BE2C (cell line): ENCODE measurements around the gene THADA.
A peak's percentile ranks its signal among the peaks of the same experiment; 100 is the strongest.

Experiments
- DNase-seq: peaks from one replicate; pipeline ENCODE4 v3.0.0-alpha.2; 2020
- H3K27me3 ChIP-seq: fragments of 250-450 bp; sonication (Bioruptor Pico); 2 replicates; pipeline ENCODE4 v1.5.1; 2020; ENCODE audit warnings: mild to moderate bottlenecking
- H3K36me3 ChIP-seq: fragments of 250-450 bp; sonication (Bioruptor Pico); 2 replicates; pipeline ENCODE4 v1.5.1; 2020; ENCODE audit warnings: mild to moderate bottlenecking
- H3K4me1 ChIP-seq: fragments of 250-450 bp; sonication (Bioruptor Pico); 2 replicates; pipeline ENCODE4 v1.5.1; 2020
- H3K4me3 ChIP-seq: 2 replicates; pipeline ENCODE4 v1.5.1; 2011; ENCODE audit warnings: low read depth, low read length
- H3K9me3 ChIP-seq: fragments of 250-450 bp; sonication (Bioruptor Pico); 2 replicates; pipeline ENCODE4 v1.5.1; 2020
- CTCF ChIP-seq: IDR thresholded peaks from 2 replicates; pipeline ENCODE4 v1.5.1; 2012; ENCODE audit warnings: mild to moderate bottlenecking, low read depth, low read length

Gene THADA

GRCh38 chr2:43407935-43408334 lies 187.9 kb downstream of the THADA start:
- Histone ChIP-seq H3K4me1 (peaks cover 36% of the 10 kb centered on the region), H3K9me3 (no peaks in the 10 kb centered on the region), H3K27me3 (no peaks in the 10 kb centered on the region), H3K36me3 (no peaks in the 10 kb centered on the region), H3K4me3 (no peak overlapping the region)
- no peak for DNase-seq
- no peak for TF ChIP-seq CTCF

DNA sequence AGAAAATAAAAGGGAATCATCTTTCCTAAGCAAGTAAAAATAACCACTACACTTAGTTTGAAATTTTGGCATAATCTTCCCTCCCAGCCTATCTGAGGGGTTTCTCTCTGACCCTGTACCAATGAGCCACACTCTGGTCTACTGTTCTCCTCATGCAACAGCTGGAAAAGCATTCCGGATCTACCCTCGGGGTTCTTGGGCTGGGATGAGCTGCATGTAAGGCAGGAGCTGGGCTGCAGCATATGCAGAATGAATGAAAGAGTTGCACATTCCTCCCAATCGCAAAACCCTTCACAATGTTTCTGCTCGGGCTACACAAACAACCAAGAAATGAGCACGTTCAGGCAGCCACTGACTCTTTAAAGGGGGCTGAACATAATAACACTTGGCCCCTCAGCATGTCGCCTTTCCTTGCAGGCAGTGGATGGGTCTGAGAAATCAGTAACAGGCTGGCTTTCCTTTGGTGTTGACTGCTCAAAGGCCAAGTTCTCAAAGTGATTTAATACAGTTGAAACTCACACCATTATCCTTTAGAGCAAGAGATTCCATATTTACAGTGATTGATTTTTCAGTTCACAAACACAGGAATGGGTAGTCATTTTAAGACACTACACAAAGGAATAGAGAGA lies 189.1 kb downstream of the THADA start:
- Histone ChIP-seq H3K9me3 (no peaks in the 10 kb centered on the region), H3K27me3 (no peaks in the 10 kb centered on the region), H3K4me3 (no peak overlapping the region), H3K4me1 (peaks cover 43% of the 10 kb centered on the region), H3K36me3 (no peaks in the 10 kb centered on the region)
- no peak for DNase-seq
- no peak for TF ChIP-seq CTCF

- Histone ChIP-seq H3K27me3 (no peaks in the 10 kb centered on the region), H3K9me3 (no peaks in the 10 kb centered on the region), H3K4me1 (peaks cover 44% of the 10 kb centered on the region), H3K4me3 (no peak overlapping the region), H3K36me3 (no peaks in the 10 kb centered on the region)
- DNase-seq: peak; percentile 78
- no peak for TF ChIP-seq CTCF
Measured at GRCh38 chr2:43405829-43406228, 190.0 kb downstream of the THADA start.

GRCh38 chr2:43402452-43402937 lies 193.3 kb downstream of the THADA start:
- Histone ChIP-seq H3K4me1 (peaks cover 49% of the 10 kb centered on the region), H3K27me3 (no peaks in the 10 kb centered on the region), H3K4me3 (no peak overlapping the region), H3K36me3 (no peaks in the 10 kb centered on the region), H3K9me3 (no peaks in the 10 kb centered on the region)
- TF ChIP-seq CTCF: no peak
- DNase-seq: no peak

DNA sequence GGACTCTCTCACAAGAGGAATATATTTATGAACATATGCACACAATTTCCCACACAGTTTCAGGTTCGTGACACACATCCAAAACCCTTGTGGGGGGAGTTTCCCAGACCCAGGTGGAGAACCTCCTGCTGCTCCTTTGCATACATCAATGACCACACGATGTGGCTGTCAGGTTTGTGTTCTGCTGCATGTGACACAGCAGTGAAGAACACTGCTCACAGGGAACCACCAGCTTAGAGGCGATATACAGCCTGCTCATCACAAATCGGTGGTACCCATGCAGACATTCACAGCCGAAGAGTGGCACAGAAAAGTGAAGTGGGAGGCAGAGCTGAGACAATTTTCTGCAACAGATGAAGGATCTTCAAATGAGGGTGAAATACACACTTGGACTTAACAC lies 193.8 kb downstream of the THADA start:
- Histone ChIP-seq H3K36me3 (peaks cover 3% of the 10 kb centered on the region), H3K4me1 (peaks cover 48% of the 10 kb centered on the region), H3K9me3 (no peaks in the 10 kb centered on the region), H3K27me3 (no peaks in the 10 kb centered on the region), H3K4me3 (no peak overlapping the region)
- no peak for DNase-seq
- TF ChIP-seq CTCF: no peak

DNA sequence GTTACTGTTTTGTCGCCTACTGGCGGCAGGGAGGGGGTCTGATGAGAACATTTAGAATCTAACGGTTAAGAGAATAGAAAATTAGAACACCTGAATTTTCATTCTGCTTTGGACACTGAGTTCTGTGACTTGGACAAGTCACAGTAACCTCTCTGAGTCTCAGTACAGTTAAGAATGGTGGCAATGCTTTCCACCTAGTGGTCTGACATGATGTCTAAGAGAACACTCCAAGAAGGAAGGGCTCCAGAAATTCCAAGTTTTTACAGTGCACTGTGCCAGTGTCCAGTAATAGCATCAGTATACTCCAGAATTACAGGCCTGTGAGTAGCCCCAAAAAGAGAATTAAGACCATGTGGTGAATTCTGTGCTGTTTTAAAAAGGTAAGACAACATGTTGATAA lies 195.3 kb downstream of the THADA start:
- H3K4me1 ChIP-seq: peaks cover 33% of the 10 kb centered on the region
- H3K4me3 ChIP-seq: no peak overlapping the region
- H3K27me3 ChIP-seq: no peaks in the 10 kb centered on the region
- peaks cover 11% of the 10 kb centered on the region for H3K36me3 ChIP-seq
- no peaks in the 10 kb centered on the region for H3K9me3 ChIP-seq
- TF ChIP-seq CTCF: peak; percentile 23; the same call in 1 of the 2 replicates
- DNase-seq: no peak
